ENCODE data around the gene HMG20A.
A peak's percentile ranks its signal among the peaks of the same experiment; 100 is the strongest.

HMG20A gene

DNA sequence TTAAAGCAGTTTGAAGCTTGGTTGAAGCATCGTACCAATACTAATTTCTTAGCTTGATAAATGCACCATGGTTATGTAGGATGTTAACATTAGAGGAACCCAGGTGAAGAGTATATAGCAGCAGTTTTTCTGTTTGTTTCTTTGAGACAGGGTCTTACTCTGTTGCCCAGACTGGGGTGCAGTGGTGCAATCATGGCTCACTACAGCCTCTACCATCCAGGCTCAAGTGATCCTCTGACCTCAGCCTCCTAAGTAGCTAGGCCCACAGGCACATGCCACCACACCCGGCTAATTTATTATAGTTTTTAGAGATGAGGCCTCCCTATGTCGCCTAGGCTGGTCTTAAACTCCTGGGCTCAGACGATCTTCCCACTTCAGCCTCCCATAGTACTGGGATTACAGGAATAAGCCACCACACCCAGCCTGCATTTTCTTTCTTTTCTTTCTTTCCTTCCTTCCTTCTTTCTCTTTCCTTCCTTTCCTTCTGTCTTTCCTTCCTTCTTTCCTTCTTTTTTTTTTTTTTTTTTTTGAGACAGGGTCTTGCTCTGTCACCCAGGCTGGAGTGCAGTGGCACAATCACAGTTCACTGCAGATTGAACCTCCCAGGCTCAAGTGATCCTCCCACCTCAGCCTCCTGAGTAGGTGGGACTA, 6.9 kb upstream of the HMG20A start:
- H3K4me3 ChIP-seq (ENCODE audit: low read depth in 1 of 2, low read length in 1 of 2): no peak overlapping the region
- no peak for TF ChIP-seq CTCF (IDR thresholded peaks at IDR 0.05)
- H3K27ac ChIP-seq: no peak overlapping the region
- peaks cover 59 to 76% of the 10 kb centered on the region in 2 experiments for H3K4me1 ChIP-seq (ENCODE audit: control insufficient read depth in 1 of 2, insufficient read depth in 1 of 2, low read depth in 1 of 2, low read length in 1 of 2)
- H3K9me3 ChIP-seq: no peaks in the 10 kb centered on the region
- H3K36me3 ChIP-seq: no peaks in the 10 kb centered on the region
- no peaks in the 10 kb centered on the region for H3K27me3 ChIP-seq

GRCh38 chr15:77414789-77415442, 5.8 kb upstream of the HMG20A start:
- H3K4me1 ChIP-seq (ENCODE audit: control insufficient read depth in 1 of 2, insufficient read depth in 1 of 2, low read depth in 1 of 2, low read length in 1 of 2): peaks cover 55 to 69% of the 10 kb centered on the region in 2 experiments
- peak overlapping the region; percentile 79 for H3K27ac ChIP-seq
- peak overlapping the region in 1 of 2 experiments; percentile 34 for H3K4me3 ChIP-seq (ENCODE audit: low read depth in 1 of 2, low read length in 1 of 2)
- no peaks in the 10 kb centered on the region for H3K27me3 ChIP-seq
- no peaks in the 10 kb centered on the region for H3K36me3 ChIP-seq
- no peak for TF ChIP-seq CTCF (IDR thresholded peaks at IDR 0.05)
- no peaks in the 10 kb centered on the region for H3K9me3 ChIP-seq

DNA sequence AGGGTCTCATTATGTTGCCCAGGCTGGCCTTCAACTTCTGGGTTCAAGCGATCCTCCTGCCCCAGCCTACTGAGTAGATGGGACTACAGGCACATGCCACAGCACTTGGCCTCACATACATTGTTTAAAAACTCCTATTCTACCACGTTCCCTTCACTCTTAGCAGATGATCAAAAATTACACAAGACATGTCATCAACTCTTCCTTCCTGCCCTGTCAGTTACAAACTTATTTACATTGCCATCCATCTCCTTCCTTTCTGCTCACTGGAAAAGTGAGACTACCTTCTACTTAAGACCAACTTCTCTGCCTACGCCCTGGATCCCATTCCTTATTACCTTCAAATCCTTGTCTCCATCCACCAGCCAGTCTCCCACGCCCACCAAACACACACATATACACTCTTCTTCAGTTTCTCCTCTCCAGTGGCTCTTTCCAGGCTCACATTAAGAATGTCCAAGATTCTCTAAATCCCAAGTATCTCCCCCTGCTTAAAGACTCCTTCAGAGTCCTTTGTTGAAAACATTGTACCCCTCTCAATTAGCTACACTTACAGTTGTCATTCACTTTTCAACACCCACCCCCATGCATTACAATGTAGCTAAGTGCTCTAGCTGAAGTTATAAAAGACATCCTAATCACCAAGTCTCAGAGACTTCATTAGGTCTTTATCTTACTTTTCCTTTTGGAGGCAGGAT, 5.1 kb upstream of the HMG20A start:
- Histone ChIP-seq H3K4me1 (ENCODE audit: control insufficient read depth in 1 of 2, insufficient read depth in 1 of 2, low read depth in 1 of 2, low read length in 1 of 2) (peaks cover 51 to 62% of the 10 kb centered on the region in 2 experiments), H3K4me3 (ENCODE audit: low read depth in 1 of 2, low read length in 1 of 2) (peak overlapping the region in 1 of 2 experiments; percentile 34), H3K27ac (peak overlapping the region; percentile 79), H3K36me3 (no peaks in the 10 kb centered on the region), H3K9me3 (no peaks in the 10 kb centered on the region), H3K27me3 (no peaks in the 10 kb centered on the region)
- no peak for TF ChIP-seq CTCF (IDR thresholded peaks at IDR 0.05)

GRCh38 chr15:77416148-77416455, 4.6 kb upstream of the HMG20A start:
- peak overlapping the region in 1 of 2 experiments; percentile 34 for H3K4me3 ChIP-seq (ENCODE audit: low read depth in 1 of 2, low read length in 1 of 2)
- peaks cover 54 to 64% of the 10 kb centered on the region in 2 experiments for H3K4me1 ChIP-seq (ENCODE audit: control insufficient read depth in 1 of 2, insufficient read depth in 1 of 2, low read depth in 1 of 2, low read length in 1 of 2)
- no peaks in the 10 kb centered on the region for H3K36me3 ChIP-seq
- TF ChIP-seq CTCF (IDR thresholded peaks at IDR 0.05): no peak
- H3K27me3 ChIP-seq: no peaks in the 10 kb centered on the region
- H3K27ac ChIP-seq: peak overlapping the region; percentile 79
- H3K9me3 ChIP-seq: no peaks in the 10 kb centered on the region

- Histone ChIP-seq H3K36me3 (no peaks in the 10 kb centered on the region), H3K4me1 (ENCODE audit: control insufficient read depth in 1 of 2, insufficient read depth in 1 of 2, low read depth in 1 of 2, low read length in 1 of 2) (peaks cover 60 to 68% of the 10 kb centered on the region in 2 experiments), H3K9me3 (no peaks in the 10 kb centered on the region), H3K27ac (no peak overlapping the region), H3K4me3 (ENCODE audit: low read depth in 1 of 2, low read length in 1 of 2) (no peak overlapping the region), H3K27me3 (no peaks in the 10 kb centered on the region)
- no peak for TF ChIP-seq CTCF (IDR thresholded peaks at IDR 0.05)
Measured at GRCh38 chr15:77416954-77417353, 3.7 kb upstream of the HMG20A start.

Data from neutrophil (primary cell).